ENCODE measurements around the gene SHF. TPM values are rescaled to one million over a fixed set of nuclear protein-coding genes. Genes with fewer than 3 reads are reported as not detected.

Gene SHF
- total RNA-seq, 2 donors from 2014 or later = 42.0 to 53.8 TPM

DNA sequence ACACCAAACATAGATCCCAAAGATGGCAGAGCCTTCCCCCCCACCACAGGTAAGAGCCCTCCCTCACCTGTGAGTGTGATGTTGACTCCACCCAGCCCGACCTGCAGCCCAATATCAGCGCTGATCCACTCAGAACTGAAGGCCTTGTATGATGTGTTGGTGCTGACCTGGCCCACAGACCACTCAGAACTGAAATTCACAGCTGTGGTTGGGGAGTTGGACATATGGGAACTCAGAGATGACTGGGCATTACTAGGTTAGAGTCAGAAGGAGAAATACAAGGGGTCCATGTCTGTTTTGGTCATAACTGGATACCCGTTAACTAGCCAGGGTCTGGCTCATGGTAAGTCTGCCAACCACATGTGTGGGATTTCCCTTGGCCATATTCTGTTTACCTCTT, 66.7 kb downstream of the SHF start:
- no peak overlapping the region for H3K27ac ChIP-seq (ENCODE audit: low read depth, low read length)
- H3K27ac Mint-ChIP-seq = no peak overlapping the region
- H3K36me3 Mint-ChIP-seq (ENCODE audit: low read depth) = no peaks in the 10 kb centered on the region
- peaks cover 87% of the 10 kb centered on the region for H3K27me3 Mint-ChIP-seq (ENCODE audit: insufficient read depth)
- no peak overlapping the region for H3K4me3 Mint-ChIP-seq
- H3K9ac ChIP-seq (ENCODE audit: extremely low read depth, low read length, poor library complexity, severe bottlenecking) = no peak overlapping the region
- 94% methylated on average over 3 of the region's 3 CpGs for WGBS, 2 experiments (ENCODE audit: insufficient coverage in 1 of 2, insufficient read length in 1 of 2)
- no peak for DNase-seq
- no peaks in the 10 kb centered on the region for H3K4me1 ChIP-seq (ENCODE audit: control insufficient read depth, insufficient read depth, low read length)
- H3K4me1 Mint-ChIP-seq = no peaks in the 10 kb centered on the region
- no peaks in the 10 kb centered on the region for H3K9me3 ChIP-seq (ENCODE audit: control insufficient read depth, low read length)
- peaks cover 7% of the 10 kb centered on the region for H3K9me3 Mint-ChIP-seq
- H3K4me3 ChIP-seq (ENCODE audit: low read length) = no peak overlapping the region
- no peaks in the 10 kb centered on the region for H3K36me3 ChIP-seq (ENCODE audit: control insufficient read depth, insufficient read depth, low read length)
- peaks cover 85% of the 10 kb centered on the region for H3K27me3 ChIP-seq (ENCODE audit: control insufficient read depth, insufficient read depth, low read length, poor library complexity, severe bottlenecking)
- TF ChIP-seq, protein P1, sequence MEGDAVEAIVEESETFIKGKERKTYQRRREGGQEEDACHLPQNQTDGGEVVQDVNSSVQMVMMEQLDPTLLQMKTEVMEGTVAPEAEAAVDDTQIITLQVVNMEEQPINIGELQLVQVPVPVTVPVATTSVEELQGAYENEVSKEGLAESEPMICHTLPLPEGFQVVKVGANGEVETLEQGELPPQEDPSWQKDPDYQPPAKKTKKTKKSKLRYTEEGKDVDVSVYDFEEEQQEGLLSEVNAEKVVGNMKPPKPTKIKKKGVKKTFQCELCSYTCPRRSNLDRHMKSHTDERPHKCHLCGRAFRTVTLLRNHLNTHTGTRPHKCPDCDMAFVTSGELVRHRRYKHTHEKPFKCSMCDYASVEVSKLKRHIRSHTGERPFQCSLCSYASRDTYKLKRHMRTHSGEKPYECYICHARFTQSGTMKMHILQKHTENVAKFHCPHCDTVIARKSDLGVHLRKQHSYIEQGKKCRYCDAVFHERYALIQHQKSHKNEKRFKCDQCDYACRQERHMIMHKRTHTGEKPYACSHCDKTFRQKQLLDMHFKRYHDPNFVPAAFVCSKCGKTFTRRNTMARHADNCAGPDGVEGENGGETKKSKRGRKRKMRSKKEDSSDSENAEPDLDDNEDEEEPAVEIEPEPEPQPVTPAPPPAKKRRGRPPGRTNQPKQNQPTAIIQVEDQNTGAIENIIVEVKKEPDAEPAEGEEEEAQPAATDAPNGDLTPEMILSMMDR (conservative IDR thresholded peaks at IDR 0.05) = no peak

DNA sequence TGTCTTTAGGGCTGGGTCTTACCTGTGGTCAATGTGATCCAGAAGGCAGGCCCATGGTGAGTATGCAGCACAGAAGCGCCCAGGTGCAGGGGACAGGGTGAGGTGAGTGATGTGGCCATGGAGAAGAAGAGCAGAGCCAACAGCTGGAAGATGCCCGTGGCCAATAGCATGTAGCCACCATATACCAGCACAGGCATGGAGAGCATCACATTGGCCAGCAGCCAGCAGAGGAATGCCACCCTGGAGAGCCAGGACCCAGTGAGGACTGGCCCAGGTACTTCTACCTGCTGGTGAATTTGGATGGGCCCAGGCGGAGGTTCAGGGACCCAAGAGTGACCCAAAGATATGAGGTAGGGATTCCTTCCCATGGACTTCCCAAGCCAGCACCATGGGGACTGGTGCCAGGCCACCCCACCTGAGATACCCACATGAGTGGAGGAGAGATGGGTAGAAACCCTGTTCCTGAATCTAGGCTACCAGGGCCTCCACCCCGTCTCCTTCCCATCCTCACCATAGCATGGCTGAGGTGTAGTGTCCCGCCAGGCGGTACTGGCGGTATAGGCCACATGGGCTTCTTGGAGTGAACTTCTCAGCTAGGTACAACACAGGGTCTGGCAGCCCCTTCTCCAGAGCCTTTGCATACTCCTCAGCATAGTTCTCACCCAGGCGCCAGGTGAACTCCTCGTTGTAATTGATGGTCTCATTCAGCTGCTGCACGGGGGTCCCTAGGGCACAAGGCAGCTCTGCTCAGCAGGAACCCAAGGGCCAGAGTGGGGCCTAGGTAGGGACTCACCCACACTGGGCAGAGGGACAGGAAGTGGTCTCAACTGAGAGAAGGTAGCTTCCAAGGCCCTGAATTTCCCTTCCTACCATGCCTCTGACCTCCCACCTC, 67.4 kb downstream of the SHF start:
- Mint-ChIP-seq H3K9me3 (peaks cover 7% of the 10 kb centered on the region), H3K4me3 (no peak overlapping the region), H3K4me1 (no peaks in the 10 kb centered on the region), H3K36me3 (ENCODE audit: low read depth) (no peaks in the 10 kb centered on the region), H3K27ac (no peak overlapping the region), H3K27me3 (ENCODE audit: insufficient read depth) (peaks cover 87% of the 10 kb centered on the region)
- Histone ChIP-seq H3K4me1 (ENCODE audit: control insufficient read depth, insufficient read depth, low read length) (no peaks in the 10 kb centered on the region), H3K27ac (ENCODE audit: low read depth, low read length) (no peak overlapping the region), H3K9me3 (ENCODE audit: control insufficient read depth, low read length) (no peaks in the 10 kb centered on the region), H3K9ac (ENCODE audit: extremely low read depth, low read length, poor library complexity, severe bottlenecking) (no peak overlapping the region), H3K27me3 (ENCODE audit: control insufficient read depth, insufficient read depth, low read length, poor library complexity, severe bottlenecking) (peaks cover 85% of the 10 kb centered on the region), H3K4me3 (ENCODE audit: low read length) (no peak overlapping the region), H3K36me3 (ENCODE audit: control insufficient read depth, insufficient read depth, low read length) (no peaks in the 10 kb centered on the region)
- 90 to 98% methylated on average over 7 to 10 of the region's 10 CpGs for WGBS, 2 experiments (ENCODE audit: insufficient coverage in 1 of 2, insufficient read length in 1 of 2)
- DNase-seq = no peak
- TF ChIP-seq, protein P1 (conservative IDR thresholded peaks at IDR 0.05) = no peak

DNA sequence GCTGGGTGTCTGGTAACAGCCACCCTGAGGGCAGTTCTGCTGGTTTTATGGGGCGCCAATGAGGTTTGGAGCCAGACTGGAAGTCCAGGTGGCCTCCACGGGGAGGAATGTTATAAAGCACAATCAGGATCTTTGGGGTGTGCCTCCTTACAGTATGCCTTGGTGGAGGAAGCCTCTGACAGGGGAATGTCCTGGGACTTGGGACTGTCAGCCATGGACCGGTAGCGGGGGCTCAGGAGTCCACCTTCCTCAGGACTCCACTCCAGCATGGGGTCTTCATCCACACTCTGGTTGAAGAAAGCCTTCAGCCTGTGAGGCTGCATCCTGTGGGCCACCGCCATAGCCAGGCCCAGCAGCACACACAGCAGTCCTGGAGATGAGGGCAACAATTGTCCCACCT, 68.8 kb downstream of the SHF start:
- no peak overlapping the region for H3K4me3 Mint-ChIP-seq

More for the DNA sequence above, 68.8 kb downstream of the SHF start:
- Mint-ChIP-seq H3K36me3 (ENCODE audit: low read depth) (no peaks in the 10 kb centered on the region), H3K27ac (no peak overlapping the region), H3K27me3 (ENCODE audit: insufficient read depth) (peaks cover 89% of the 10 kb centered on the region), H3K4me1 (peaks cover 3% of the 10 kb centered on the region), H3K9me3 (peaks cover 7% of the 10 kb centered on the region)
- Histone ChIP-seq H3K9me3 (ENCODE audit: control insufficient read depth, low read length) (no peaks in the 10 kb centered on the region), H3K9ac (ENCODE audit: extremely low read depth, low read length, poor library complexity, severe bottlenecking) (no peak overlapping the region), H3K4me3 (ENCODE audit: low read length) (no peak overlapping the region), H3K4me1 (ENCODE audit: control insufficient read depth, insufficient read depth, low read length) (no peaks in the 10 kb centered on the region), H3K27ac (ENCODE audit: low read depth, low read length) (no peak overlapping the region), H3K36me3 (ENCODE audit: control insufficient read depth, insufficient read depth, low read length) (no peaks in the 10 kb centered on the region), H3K27me3 (ENCODE audit: control insufficient read depth, insufficient read depth, low read length, poor library complexity, severe bottlenecking) (peaks cover 85% of the 10 kb centered on the region)
- 86 to 95% methylated on average over 4 to 5 of the region's 5 CpGs for WGBS, 2 experiments (ENCODE audit: insufficient coverage in 1 of 2, insufficient read length in 1 of 2)
- no peak for DNase-seq
- TF ChIP-seq, protein P1 (conservative IDR thresholded peaks at IDR 0.05) = no peak

Data from endodermal cell (in vitro differentiated cells).